WTC11 (cell line): ENCODE data around the gene SPRR5. TPM values are rescaled to one million over a fixed set of nuclear protein-coding genes. Genes with fewer than 3 reads are reported as not detected.

Experiments
- ATAC-seq: fragments of 200-7000 bp; cut with Tn5 transposase; 2 replicates; pipeline ENCODE4 v1.10.0; 2021; ENCODE audit warnings: mild to moderate bottlenecking, moderate library complexity
- CTCF ChIA-PET: fragments of 300-600 bp; sonication (Branson Sonifier 250); formaldehyde crosslinking; loops from one replicate; lab custom pipeline; 2021; ENCODE audit warnings: antibody characterized with exemption; lab: Charles Lee
- POLR2A ChIA-PET: fragments of 350-600 bp; sonication (Branson Sonifier 250); formaldehyde crosslinking; loops from one replicate; lab custom pipeline; 2021; ENCODE audit warnings: antibody characterized with exemption; lab: Charles Lee
- DNase-seq: peaks from one replicate; pipeline ENCODE4 v3.0.0; 2021; ENCODE audit warnings: low spot score
- H3K27ac Mint-ChIP-seq: 2 replicates; pipeline ENCODE4 v1.8.0; 2021; ENCODE audit warnings: mixed read lengths
- H3K27me3 Mint-ChIP-seq: 2 replicates; pipeline ENCODE4 v1.8.0; 2021; ENCODE audit warnings: low read depth, mild to moderate bottlenecking, moderate library complexity, mixed read lengths
- H3K36me3 Mint-ChIP-seq: 2 replicates; pipeline ENCODE4 v1.8.0; 2021; ENCODE audit warnings: mixed read lengths
- H3K4me1 Mint-ChIP-seq: 2 replicates; pipeline ENCODE4 v1.8.0; 2022; ENCODE audit warnings: mixed read lengths
- H3K4me3 Mint-ChIP-seq: 2 replicates; pipeline ENCODE4 v1.8.0; 2021; ENCODE audit warnings: mild to moderate bottlenecking, moderate library complexity, mixed read lengths
- H3K9me3 Mint-ChIP-seq: 2 replicates; pipeline ENCODE4 v1.8.0; 2021; ENCODE audit warnings: mixed read lengths
- E2F4 ChIP-seq: sonication (generic); formaldehyde crosslinking; IDR thresholded peaks from 2 replicates; pipeline ENCODE4 v1.8.1; 2022; ENCODE audit warnings: low read depth, mild to moderate bottlenecking, moderate library complexity, missing genetic modification reagents, borderline replicate concordance
- ELF4 ChIP-seq: sonication (generic); formaldehyde crosslinking; IDR thresholded peaks from 2 replicates; pipeline ENCODE4 v1.8.1; 2022; ENCODE audit warnings: low read depth, mild to moderate bottlenecking, moderate library complexity, missing genetic modification reagents
- ETV6 ChIP-seq: sonication (generic); formaldehyde crosslinking; IDR thresholded peaks from 2 replicates; pipeline ENCODE4 v1.8.1; 2022; ENCODE audit warnings: mild to moderate bottlenecking, missing genetic modification reagents
- FOXP4 ChIP-seq: sonication (generic); formaldehyde crosslinking; IDR thresholded peaks from 2 replicates; pipeline ENCODE4 v1.8.0; 2022; ENCODE audit warnings: mild to moderate bottlenecking, missing genetic modification reagents
- GRHL2 ChIP-seq: fragments of 250-450 bp; sonication (Bioruptor Pico); IDR thresholded peaks from 2 replicates; pipeline ENCODE4 v1.8.0; 2022; ENCODE audit warnings: mild to moderate bottlenecking, moderate library complexity; ENCODE audit not compliant: insufficient replicate concordance, severe bottlenecking
- IRF2 ChIP-seq: sonication (generic); formaldehyde crosslinking; IDR thresholded peaks from 2 replicates; pipeline ENCODE4 v1.8.0; 2022; ENCODE audit warnings: low read depth, missing genetic modification reagents, borderline replicate concordance
- MAX ChIP-seq: sonication (generic); formaldehyde crosslinking; IDR thresholded peaks from 2 replicates; pipeline ENCODE4 v1.8.0; 2022; ENCODE audit warnings: mild to moderate bottlenecking, missing genetic modification reagents
- NFATC4 ChIP-seq: fragments of 250-450 bp; sonication (Bioruptor Pico); IDR thresholded peaks from 2 replicates; pipeline ENCODE4 v1.9.0; 2021; ENCODE audit warnings: mild to moderate bottlenecking
- NR1H2 ChIP-seq: sonication (generic); formaldehyde crosslinking; IDR thresholded peaks from 2 replicates; pipeline ENCODE4 v1.9.0; 2021; ENCODE audit warnings: mild to moderate bottlenecking, moderate library complexity, missing genetic modification reagents
- NR2C2 ChIP-seq: sonication (generic); formaldehyde crosslinking; IDR thresholded peaks from 2 replicates; pipeline ENCODE4 v1.8.0; 2022; ENCODE audit warnings: mild to moderate bottlenecking, missing genetic modification reagents
- TCF7 ChIP-seq: sonication (generic); formaldehyde crosslinking; IDR thresholded peaks from 2 replicates; pipeline ENCODE4 v1.8.0; 2022; ENCODE audit warnings: mild to moderate bottlenecking, low read depth, missing genetic modification reagents, moderate library complexity
- USF1 ChIP-seq: sonication (generic); formaldehyde crosslinking; IDR thresholded peaks from 2 replicates; pipeline ENCODE4 v1.8.0; 2022; ENCODE audit warnings: mild to moderate bottlenecking, missing genetic modification reagents
- ZNF219 ChIP-seq: sonication (generic); formaldehyde crosslinking; IDR thresholded peaks from 2 replicates; pipeline ENCODE4 v1.8.0; 2023; ENCODE audit warnings: missing genetic modification reagents, mild to moderate bottlenecking, borderline replicate concordance
- ZNF232 ChIP-seq: sonication (generic); formaldehyde crosslinking; IDR thresholded peaks from 2 replicates; pipeline ENCODE4 v1.8.0; 2022; ENCODE audit warnings: mild to moderate bottlenecking, missing genetic modification reagents
- ZNF425 ChIP-seq: fragments of 250-450 bp; sonication (Bioruptor Pico); conservative IDR thresholded peaks from 2 replicates; pipeline ENCODE4 v1.9.0; 2021; ENCODE audit warnings: mild to moderate bottlenecking
- ZNF532 ChIP-seq: fragments of 250-450 bp; sonication (Bioruptor Pico); IDR thresholded peaks from 2 replicates; pipeline ENCODE4 v1.9.0; 2021; ENCODE audit warnings: mild to moderate bottlenecking, borderline replicate concordance
- total RNA-seq: library from RNA; stranded (reverse); gene quantifications from 3 replicates; pipeline ENCODE4 v1.2.3, GENCODE V29; 2021
- TF ChIP-seq, protein P1 (sequence below): sonication (generic); formaldehyde crosslinking; conservative IDR thresholded peaks from 2 replicates; pipeline ENCODE4 v1.8.1; 2022; ENCODE audit warnings: mild to moderate bottlenecking, missing genetic modification reagents
- TF ChIP-seq, protein P2 (sequence below): sonication (generic); formaldehyde crosslinking; IDR thresholded peaks from 2 replicates; pipeline ENCODE4 v1.8.1; 2023; ENCODE audit warnings: mild to moderate bottlenecking, missing genetic modification reagents, moderate library complexity
- TF ChIP-seq, protein P3 (sequence below): sonication (generic); formaldehyde crosslinking; IDR thresholded peaks from 2 replicates; pipeline ENCODE4 v1.8.1; 2023; ENCODE audit warnings: mild to moderate bottlenecking, missing genetic modification reagents, moderate library complexity

Gene SPRR5
- total RNA-seq, 1 experiment from 2014 or later: not detected

DNA sequence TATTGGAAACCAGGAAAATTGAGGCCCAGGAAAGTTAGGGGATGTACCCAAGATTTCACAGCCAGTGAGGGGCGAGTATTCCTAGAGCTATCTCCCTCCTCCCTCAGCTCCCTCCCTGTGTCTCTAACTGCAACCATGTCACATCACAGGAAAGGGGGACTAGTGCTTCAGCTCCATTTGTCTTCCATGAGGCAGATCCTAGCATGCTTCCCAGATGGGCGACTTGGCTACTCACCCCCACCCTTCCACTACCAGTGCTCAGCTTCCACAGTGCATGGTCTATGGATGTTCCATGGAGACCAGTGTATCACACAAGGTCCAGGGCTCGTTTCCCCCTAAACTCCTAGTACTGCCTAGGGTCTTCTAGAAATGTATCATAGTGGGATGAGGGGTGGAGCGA, 18.8 kb downstream of the SPRR5 start (continued):
- TF ChIP-seq, protein P1, sequence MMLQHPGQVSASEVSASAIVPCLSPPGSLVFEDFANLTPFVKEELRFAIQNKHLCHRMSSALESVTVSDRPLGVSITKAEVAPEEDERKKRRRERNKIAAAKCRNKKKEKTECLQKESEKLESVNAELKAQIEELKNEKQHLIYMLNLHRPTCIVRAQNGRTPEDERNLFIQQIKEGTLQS: no peak
- TF ChIP-seq MAX: no peak
- TF ChIP-seq, all 79 proteins: peak for 0

DNA sequence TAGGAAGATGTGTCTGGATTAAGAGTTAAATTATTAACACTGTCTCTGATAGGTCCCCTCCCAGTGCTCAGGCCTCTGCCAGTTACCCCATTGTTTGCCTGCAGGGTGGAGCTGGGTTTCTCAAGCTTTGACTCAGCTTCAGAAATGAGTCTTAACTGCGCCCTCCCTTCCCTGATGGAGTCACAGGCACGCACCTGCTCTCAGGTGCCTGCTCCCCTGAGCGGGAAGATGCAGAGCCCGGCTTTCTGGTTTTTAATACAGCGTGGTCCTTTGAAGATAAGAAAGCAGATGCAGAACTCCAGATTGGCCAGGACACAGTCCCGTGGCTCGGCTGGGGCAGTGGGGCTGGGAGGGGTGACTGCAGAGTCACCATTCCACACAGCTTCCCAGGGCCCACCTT, 20.2 kb downstream of the SPRR5 start:
- TF ChIP-seq, protein P2, sequence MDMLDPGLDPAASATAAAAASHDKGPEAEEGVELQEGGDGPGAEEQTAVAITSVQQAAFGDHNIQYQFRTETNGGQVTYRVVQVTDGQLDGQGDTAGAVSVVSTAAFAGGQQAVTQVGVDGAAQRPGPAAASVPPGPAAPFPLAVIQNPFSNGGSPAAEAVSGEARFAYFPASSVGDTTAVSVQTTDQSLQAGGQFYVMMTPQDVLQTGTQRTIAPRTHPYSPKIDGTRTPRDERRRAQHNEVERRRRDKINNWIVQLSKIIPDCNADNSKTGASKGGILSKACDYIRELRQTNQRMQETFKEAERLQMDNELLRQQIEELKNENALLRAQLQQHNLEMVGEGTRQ (CRISPR knock-in tag): no peak
- TF ChIP-seq NR1H2 (CRISPR knock-in tag): no peak
- no peak for TF ChIP-seq E2F4 (CRISPR knock-in tag)
- TF ChIP-seq ETV6 (CRISPR knock-in tag): no peak
- no peak for TF ChIP-seq ZNF219 (CRISPR knock-in tag)
- no peak for TF ChIP-seq IRF2
- TF ChIP-seq ZNF232 (CRISPR knock-in tag): no peak
- no peak for TF ChIP-seq USF1 (CRISPR knock-in tag)
- no peak for TF ChIP-seq ZNF532
- no peak for TF ChIP-seq FOXP4
- no peak for TF ChIP-seq GRHL2 (CRISPR knock-in tag)
- TF ChIP-seq TCF7 (CRISPR knock-in tag): no peak
- TF ChIP-seq, protein P3, sequence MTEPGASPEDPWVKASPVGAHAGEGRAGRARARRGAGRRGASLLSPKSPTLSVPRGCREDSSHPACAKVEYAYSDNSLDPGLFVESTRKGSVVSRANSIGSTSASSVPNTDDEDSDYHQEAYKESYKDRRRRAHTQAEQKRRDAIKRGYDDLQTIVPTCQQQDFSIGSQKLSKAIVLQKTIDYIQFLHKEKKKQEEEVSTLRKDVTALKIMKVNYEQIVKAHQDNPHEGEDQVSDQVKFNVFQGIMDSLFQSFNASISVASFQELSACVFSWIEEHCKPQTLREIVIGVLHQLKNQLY: no peak
- TF ChIP-seq NFATC4 (CRISPR knock-in tag): no peak
- TF ChIP-seq ELF4: no peak
- TF ChIP-seq NR2C2 (CRISPR knock-in tag): no peak
- TF ChIP-seq ZNF425 (CRISPR knock-in tag): no peak
- ChIA-PET CTCF (interaction anchor here (1.1 to 10.9 kb wide), 3 partner anchors 9 to 224 kb away, joined by 3 to 123 read pairs (median 3); no protein-coding TSS in a partner anchor), POLR2A (interaction anchor here (0.6 kb wide), 1 partner anchor 733 kb away, joined by 3 read pairs; no protein-coding TSS in a partner anchor)
- DNase-seq (no peak), ATAC-seq (no peak)
- Mint-ChIP-seq H3K27ac (no peak overlapping the region), H3K36me3 (no peaks in the 10 kb centered on the region), H3K4me3 (no peak overlapping the region), H3K4me1 (no peaks in the 10 kb centered on the region), H3K27me3 (no peaks in the 10 kb centered on the region; the same call in 1 of the 2 replicates), H3K9me3 (peaks cover 4% of the 10 kb centered on the region; the same call in 1 of the 2 replicates)
